MCF 10A (cell line): ENCODE results near the gene CKM. TPM values are rescaled to one million over a fixed set of nuclear protein-coding genes. Genes with fewer than 3 reads are reported as not detected.

ENCODE experiments used
- BruUV-seq: library from RNA; stranded (reverse); fragments of 400-500 nt; replicated peaks from 2 replicates; lab custom pipeline; 2021; lab: Mats Ljungman, UMichigan
- CTCF ChIA-PET: fragments of 300-600 bp; sonication (Branson Sonifier 250); formaldehyde crosslinking; extraction: SDS; loops from one replicate; lab custom pipeline; 2021; ENCODE audit warnings: antibody characterized with exemption, inconsistent platforms; lab: Yijun Ruan, JAX
- POLR2A ChIA-PET: fragments of 300-600, 350-650 bp; sonication (Branson Sonifier 250); formaldehyde crosslinking; extraction: SDS; loops from one replicate; lab custom pipeline; 2020; ENCODE audit warnings: antibody characterized with exemption, inconsistent platforms; lab: Yijun Ruan, JAX
- DNase-seq: peaks from one replicate; pipeline ENCODE4 v3.0.0-alpha.2; 2018; ENCODE audit not compliant: unreplicated experiment
- H3K27ac Mint-ChIP-seq: one replicate; pipeline ENCODE4 v1.8.0; 2022; ENCODE audit warnings: mild to moderate bottlenecking, low read depth, mixed read lengths; ENCODE audit not compliant: unreplicated experiment
- H3K27me3 Mint-ChIP-seq: one replicate; pipeline ENCODE4 v1.8.0; 2022; ENCODE audit warnings: mixed read lengths; ENCODE audit not compliant: insufficient read depth, unreplicated experiment
- H3K36me3 Mint-ChIP-seq: one replicate; pipeline ENCODE4 v1.8.0; 2022; ENCODE audit warnings: mild to moderate bottlenecking, moderate library complexity, mixed read lengths; ENCODE audit not compliant: insufficient read depth, unreplicated experiment
- H3K4me1 Mint-ChIP-seq: one replicate; pipeline ENCODE4 v1.8.0; 2022; ENCODE audit warnings: mixed read lengths; ENCODE audit not compliant: insufficient read depth, unreplicated experiment
- H3K4me3 Mint-ChIP-seq: one replicate; pipeline ENCODE4 v1.8.0; 2022; ENCODE audit warnings: mild to moderate bottlenecking, moderate library complexity, mixed read lengths; ENCODE audit not compliant: unreplicated experiment
- H3K9me3 Mint-ChIP-seq: one replicate; pipeline ENCODE4 v1.8.0; 2022; ENCODE audit warnings: mixed read lengths; ENCODE audit not compliant: unreplicated experiment
- CTCF ChIP-seq: fragments of 200-600 bp; IDR thresholded peaks from one replicate; pipeline ENCODE4 v1.8.0; 2022; ENCODE audit warnings: antibody characterized with exemption, mild to moderate bottlenecking; ENCODE audit not compliant: unreplicated experiment
- intact Hi-C: fragments of 100-400 bp; cut with micrococcal nuclease; formaldehyde crosslinking; loops from 2 replicates; pipeline ENCODE4 v1.14.1; 2022
- total RNA-seq: library from RNA; stranded (reverse); gene quantifications from 2 replicates; pipeline ENCODE4 v1.2.3, GENCODE V29; 2022

Gene CKM
- total RNA-seq, 1 experiment from 2014 or later, result not detected

DNA sequence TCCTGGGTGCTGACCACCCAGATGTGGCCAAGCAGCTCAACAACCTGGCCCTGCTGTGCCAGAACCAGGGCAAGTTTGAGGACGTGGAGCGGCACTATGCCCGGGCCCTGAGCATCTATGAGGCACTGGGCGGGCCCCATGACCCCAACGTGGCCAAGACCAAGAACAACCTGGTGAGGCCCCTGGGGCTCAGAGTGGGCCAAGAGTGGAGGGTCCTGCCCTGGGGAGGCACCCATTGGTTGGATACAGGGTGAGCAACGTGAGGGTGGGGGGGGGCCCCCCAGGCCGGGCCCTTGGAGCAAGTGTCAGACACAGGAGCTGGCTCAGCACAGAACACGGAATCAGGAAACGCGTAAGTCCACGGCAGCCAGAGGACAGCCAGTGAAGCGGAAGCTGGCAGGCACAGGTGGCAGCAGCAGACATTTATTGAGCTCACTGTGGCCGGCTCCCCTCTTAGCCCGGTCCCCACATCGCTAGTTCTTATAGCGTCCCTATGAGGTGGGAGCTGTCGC is 26.8 kb upstream of the CKM start:
- no peak for TF ChIP-seq CTCF
- no peak overlapping the region for H3K27ac Mint-ChIP-seq
- no TSS peak for BruUV-seq
- H3K4me1 Mint-ChIP-seq, result peaks cover 6% of the 10 kb centered on the region
- no peaks in the 10 kb centered on the region for H3K27me3 Mint-ChIP-seq
- intact Hi-C loops, result no loop called here
- peaks cover 13% of the 10 kb centered on the region for H3K36me3 Mint-ChIP-seq
- H3K9me3 Mint-ChIP-seq, result no peaks in the 10 kb centered on the region
- H3K4me3 Mint-ChIP-seq, result no peak overlapping the region
- ChIA-PET POLR2A (no interaction called here), CTCF (no interaction called here)
- DNase-seq, result no peak

GRCh38 chr19:45349126-45349415 is 26.4 kb upstream of the CKM start:
- intact Hi-C loops, result no loop called here
- CTCF ChIA-PET, result no interaction called here
- no peak overlapping the region for H3K27ac Mint-ChIP-seq
- no TSS peak for BruUV-seq
- POLR2A ChIA-PET, result no interaction called here
- TF ChIP-seq CTCF, result no peak
- peaks cover 6% of the 10 kb centered on the region for H3K4me1 Mint-ChIP-seq
- no peaks in the 10 kb centered on the region for H3K9me3 Mint-ChIP-seq
- no peak overlapping the region for H3K4me3 Mint-ChIP-seq
- no peaks in the 10 kb centered on the region for H3K27me3 Mint-ChIP-seq
- DNase-seq, result no peak
- peaks cover 13% of the 10 kb centered on the region for H3K36me3 Mint-ChIP-seq

- ChIA-PET CTCF (no interaction called here), POLR2A (interaction anchor here (0.6 kb wide), 2 partner anchors 10 to 42 kb away, joined by 3 read pairs; no protein-coding TSS in a partner anchor)
- Mint-ChIP-seq H3K4me3 (no peak overlapping the region), H3K27me3 (no peaks in the 10 kb centered on the region), H3K36me3 (peaks cover 12% of the 10 kb centered on the region), H3K4me1 (peaks cover 6% of the 10 kb centered on the region), H3K9me3 (no peaks in the 10 kb centered on the region), H3K27ac (no peak overlapping the region)
- BruUV-seq, result no TSS peak
- intact Hi-C loops, result no loop called here
- DNase-seq, result no peak
- TF ChIP-seq CTCF, result no peak
Observed at GRCh38 chr19:45348367-45349125, 25.9 kb upstream of the CKM start.

- Mint-ChIP-seq H3K36me3 (peaks cover 7% of the 10 kb centered on the region), H3K9me3 (no peaks in the 10 kb centered on the region), H3K4me3 (no peak overlapping the region), H3K27ac (no peak overlapping the region), H3K27me3 (no peaks in the 10 kb centered on the region), H3K4me1 (peaks cover 6% of the 10 kb centered on the region)
- intact Hi-C loops, result no loop called here
- BruUV-seq, result no TSS peak
- CTCF ChIA-PET, result no interaction called here
- TF ChIP-seq CTCF, result no peak
- POLR2A ChIA-PET, result interaction anchor here (0.6 kb wide), 2 partner anchors 9 to 41 kb away, joined by 3 read pairs; no protein-coding TSS in a partner anchor
- DNase-seq, result no peak
Observed at GRCh38 chr19:45347570-45348366, 25.1 kb upstream of the CKM start.
